Kidney (tissue), 14 donors: ENCODE results near the gene OR9A2. TPM values are rescaled to one million over a fixed set of nuclear protein-coding genes. Genes with fewer than 3 reads are reported as not detected.
"Not testable (repeated sequence)": the region's sequence is repeated elsewhere in the genome, so short reads cannot be mapped to it uniquely, and the experiment has no call there.

Experiments
- DNase-seq, 5 donors: peaks; one replicate each; pipeline ENCODE4 v3.0.0-alpha.2; 2013 to 2020
- FAIRE-seq: peaks from 2 replicates; lab custom pipeline; 2012; peaks lifted over from hg19 to GRCh38; lab: Jason Lieb, UNC
- H3K27ac ChIP-seq, 2 donors: one replicate each; pipeline ENCODE4 v1.7.0; 2013; ENCODE audit warnings: low read depth in 2 of 2, low read length in 2 of 2, inconsistent platforms in 1 of 2
- H3K27me3 ChIP-seq: one replicate; pipeline ENCODE4 v1.7.1; 2013; ENCODE audit warnings: low read length, inconsistent platforms; ENCODE audit not compliant: control insufficient read depth, insufficient read depth
- H3K36me3 ChIP-seq, 3 donors: one replicate each; pipeline versions ENCODE4 v1.7.0 to v1.7.1; 2013; ENCODE audit warnings: low read length in 3 of 3, control low read depth in 1 of 3, inconsistent platforms in 1 of 3; ENCODE audit not compliant: insufficient read depth in 3 of 3, control insufficient read depth in 2 of 3
- H3K4me1 ChIP-seq, 3 donors: one replicate each; pipeline versions ENCODE4 v1.7.0 to v1.7.1; 2013; ENCODE audit warnings: low read length in 3 of 3, inconsistent platforms in 1 of 3, low read depth in 1 of 3; ENCODE audit not compliant: control insufficient read depth in 2 of 3, insufficient read depth in 2 of 3
- H3K4me3 ChIP-seq, 3 donors: one replicate each; pipeline versions ENCODE4 v1.7.0 to v1.8.1; 2013; ENCODE audit warnings: low read length in 3 of 3, control low read depth in 1 of 3, inconsistent platforms in 1 of 3
- H3K9ac ChIP-seq, 3 donors: one replicate each; pipeline versions ENCODE4 v1.7.0 to v1.7.1; 2013; ENCODE audit warnings: low read length in 3 of 3, control low read depth in 1 of 3, inconsistent platforms in 1 of 3
- H3K9me3 ChIP-seq, 3 donors: one replicate each; pipeline versions ENCODE4 v1.7.0 to v1.7.1; 2013; ENCODE audit warnings: low read length in 3 of 3, control low read depth in 1 of 3, inconsistent platforms in 1 of 3; ENCODE audit not compliant: control insufficient read depth in 2 of 3, insufficient read depth in 1 of 3
- CTCF ChIP-seq: IDR thresholded peaks from 3 replicates; pipeline ENCODE4 v1.5.1; 2012; ENCODE audit warnings: mild to moderate bottlenecking, moderate library complexity, borderline replicate concordance; ENCODE audit not compliant: insufficient read depth; ENCODE audit errors: extremely low read depth
- intact Hi-C: fragments of 100-400 bp; cut with DNase I; formaldehyde crosslinking; loops from one replicate; pipeline ENCODE4 v1.11.1; 2022
- polyA plus RNA-seq: library from polyadenylated mRNA; stranded (reverse); fragments of 350-450 nt; fragmentation: Illumina TruSeq; extraction: RNeasy Lipid Tissue Mini Kit (QIAGEN cat#74804); gene quantifications from one replicate; pipeline ENCODE4 v1.2.3, GENCODE V29; 2014; ENCODE audit warnings: low read depth, low replicate concordance; ENCODE audit not compliant: insufficient read depth
- total RNA-seq: library from RNA; stranded (reverse); fragmentation: NEBNext Ultra II Directional; extraction: Animal tissue kit (Norgen Biotek cat#: 25700); gene quantifications from one replicate; pipeline ENCODE4 v1.2.1, GENCODE V29; 2021
- donor health status: control.
- donor health status: control.
- donor health status: control.
- donor health status: control.
- donor health status: control.
- donor health status: DM: yes; HTN: yes; CAD: no.
- donor health status: Normal renal cell carcinoma (clear cell type).

OR9A2 gene
- total and polyA plus RNA-seq, 2 donors from 2014 or later = not detected

GRCh38 chr7:142997456-142997989, 29.4 kb downstream of the OR9A2 start:
- H3K27ac ChIP-seq = no peak overlapping the region
- no peak for TF ChIP-seq CTCF
- no peaks in the 10 kb centered on the region for H3K36me3 ChIP-seq
- H3K9ac ChIP-seq = no peak overlapping the region
- no peaks in the 10 kb centered on the region for H3K27me3 ChIP-seq
- FAIRE-seq (no peak), DNase-seq (no peak)
- H3K9me3 ChIP-seq = no peaks in the 10 kb centered on the region
- H3K4me1 ChIP-seq = no peaks in the 10 kb centered on the region
- H3K4me3 ChIP-seq = no peak overlapping the region
- intact Hi-C loops = no loop called here

GRCh38 chr7:142992427-142992826, 34.5 kb downstream of the OR9A2 start:
- TF ChIP-seq CTCF = no peak
- FAIRE-seq (no peak), DNase-seq (no peak)
- H3K9ac ChIP-seq = no peak overlapping the region
- no peak overlapping the region for H3K4me3 ChIP-seq
- no peak overlapping the region for H3K27ac ChIP-seq
- H3K9me3 ChIP-seq = no peaks in the 10 kb centered on the region
- intact Hi-C loops = no loop called here
- H3K4me1 ChIP-seq = no peaks in the 10 kb centered on the region
- H3K27me3 ChIP-seq = no peaks in the 10 kb centered on the region
- H3K36me3 ChIP-seq = no peaks in the 10 kb centered on the region

DNA sequence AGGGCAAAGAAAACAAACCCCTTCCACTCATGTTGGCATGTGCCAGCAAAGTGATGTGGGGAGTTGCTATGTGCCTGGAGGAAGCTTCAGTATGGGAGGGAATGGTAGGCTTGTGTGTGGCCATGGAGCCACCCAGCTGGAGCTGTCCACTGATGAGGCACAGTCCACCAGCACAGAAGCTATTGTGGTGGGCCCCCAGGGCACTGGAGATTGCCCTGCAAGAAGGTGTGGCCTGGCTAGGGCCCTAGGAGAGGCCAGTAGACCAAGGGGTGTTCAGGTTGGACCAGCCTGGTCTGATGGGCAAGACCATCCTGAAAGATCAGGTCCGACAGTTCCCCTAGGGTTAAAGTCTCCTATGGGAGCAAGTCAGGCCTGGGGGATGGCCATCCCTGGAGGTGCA, 42.6 kb downstream of the OR9A2 start:
- Histone ChIP-seq H3K4me1 (no peaks in the 10 kb centered on the region), H3K9ac (no peak overlapping the region), H3K4me3 (no peak overlapping the region), H3K27me3 (no peaks in the 10 kb centered on the region), H3K9me3 (peaks cover 0 to 2% (median 0%) of the 10 kb centered on the region in 3 donors), H3K27ac (no peak overlapping the region), H3K36me3 (no peaks in the 10 kb centered on the region)
- intact Hi-C loops = no loop called here
- DNase-seq (no peak), FAIRE-seq (no peak)
- no peak for TF ChIP-seq CTCF

DNA sequence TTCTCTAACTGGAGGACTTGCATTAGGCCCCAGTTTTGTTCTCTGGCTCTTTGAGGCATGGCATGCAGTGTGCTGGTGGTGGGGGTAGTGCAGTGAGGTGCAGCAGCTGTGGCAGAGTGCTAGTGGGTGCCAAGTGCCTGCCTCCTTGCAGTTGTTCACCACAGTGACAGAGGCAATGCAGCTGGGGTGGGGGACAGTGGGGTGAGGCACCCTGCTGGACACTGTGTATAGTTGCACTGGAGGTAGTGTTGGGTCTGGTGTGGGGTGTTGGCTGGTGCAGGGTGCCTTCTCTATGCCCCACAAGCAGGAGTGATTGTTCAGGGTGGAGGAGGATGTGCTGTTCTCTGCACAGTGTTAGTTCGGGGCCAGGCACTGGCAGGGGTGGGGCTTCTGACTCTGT, 43.1 kb downstream of the OR9A2 start:
- H3K27ac ChIP-seq = no peak overlapping the region
- no peaks in the 10 kb centered on the region for H3K36me3 ChIP-seq
- intact Hi-C loops = no loop called here
- no peak for TF ChIP-seq CTCF
- no peak overlapping the region for H3K9ac ChIP-seq
- FAIRE-seq (no peak), DNase-seq (no peak)
- peaks cover 0 to 2% (median 0%) of the 10 kb centered on the region in 3 donors for H3K9me3 ChIP-seq
- no peak overlapping the region for H3K4me3 ChIP-seq
- H3K27me3 ChIP-seq = no peaks in the 10 kb centered on the region
- no peaks in the 10 kb centered on the region for H3K4me1 ChIP-seq

DNA sequence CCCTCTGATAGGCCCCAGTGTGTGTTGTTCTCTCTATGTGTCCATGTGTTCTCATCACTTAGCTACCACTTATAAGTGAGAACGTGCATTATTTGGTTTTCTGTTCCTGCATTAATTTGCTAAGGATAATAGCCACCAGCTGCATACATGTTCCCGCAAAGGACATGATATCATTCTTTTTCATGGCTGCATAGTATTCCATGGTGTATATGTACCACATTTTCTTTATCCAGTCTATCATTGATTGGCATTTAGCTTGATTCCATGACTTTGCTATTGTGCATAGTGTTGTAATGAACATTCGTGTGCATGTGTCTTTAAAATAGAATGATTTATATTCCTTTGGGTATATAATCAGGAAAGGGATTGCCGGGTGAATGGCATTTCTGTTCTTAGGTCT, 48.5 kb downstream of the OR9A2 start:
- intact Hi-C loops, H3K4me3 ChIP-seq, H3K4me1 ChIP-seq, H3K27me3 ChIP-seq, FAIRE-seq, H3K27ac ChIP-seq, H3K9ac ChIP-seq, H3K36me3 ChIP-seq, DNase-seq, H3K9me3 ChIP-seq: not testable (repeated sequence)
